Stimulated activated CD4-positive, alpha-beta T cell treated with anti-CD3 and anti-CD28 coated beads, Interleukin-4, amount 100 ng/mL, for 24 hours (primary cell): ENCODE measurements around the gene NKX1-1.

Experiments
- DNase-seq: peaks from one replicate; pipeline ENCODE4 v3.0.0-alpha.2; 2020

NKX1-1 gene

GRCh38 chr4:1370321-1371124 lies 35.7 kb downstream of the NKX1-1 start:
- DNase-seq = no peak

GRCh38 chr4:1369479-1370079 lies 36.7 kb downstream of the NKX1-1 start:
- no peak for DNase-seq

DNA sequence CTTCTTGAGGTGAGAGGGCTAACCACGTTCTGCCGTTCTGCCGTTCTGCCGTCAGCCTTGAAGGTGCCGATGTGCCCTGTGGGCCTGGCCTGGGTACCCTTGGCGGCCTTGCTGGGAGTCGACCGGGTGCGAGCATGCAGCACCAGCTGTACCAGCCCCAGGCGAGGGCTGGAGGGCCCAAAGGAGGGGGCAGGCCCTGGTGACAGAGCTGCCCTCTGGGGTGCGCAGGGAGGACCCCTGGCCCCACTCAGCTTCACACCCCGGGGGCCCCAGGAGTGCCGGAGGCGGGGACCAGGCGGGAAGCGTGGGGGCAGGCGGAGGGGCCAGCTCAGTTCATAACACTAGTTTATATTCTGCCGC lies 37.2 kb downstream of the NKX1-1 start:
- DNase-seq = no peak

- DNase-seq = no peak
These were observed 37.7 kb downstream of the NKX1-1 start for GRCh38 chr4:1368421-1369090.

DNA sequence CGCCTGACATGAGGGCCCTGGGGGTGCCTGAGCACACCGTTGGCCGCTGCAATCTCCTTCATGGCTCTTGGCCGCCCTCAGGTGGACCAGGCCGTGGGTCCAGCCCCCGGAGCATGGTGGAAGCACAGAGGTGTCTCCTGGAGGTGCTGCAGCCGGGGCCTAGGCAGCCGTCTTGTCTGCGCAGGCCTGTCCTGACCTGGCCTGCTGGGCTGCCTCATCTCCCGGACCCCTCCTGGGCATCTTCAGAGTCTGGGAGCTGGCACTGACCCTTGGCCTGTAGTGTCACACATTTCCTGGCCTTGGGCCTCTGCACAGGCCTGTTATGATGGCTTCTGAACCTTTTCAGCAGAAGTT lies 38.3 kb downstream of the NKX1-1 start:
- no peak for DNase-seq

DNA sequence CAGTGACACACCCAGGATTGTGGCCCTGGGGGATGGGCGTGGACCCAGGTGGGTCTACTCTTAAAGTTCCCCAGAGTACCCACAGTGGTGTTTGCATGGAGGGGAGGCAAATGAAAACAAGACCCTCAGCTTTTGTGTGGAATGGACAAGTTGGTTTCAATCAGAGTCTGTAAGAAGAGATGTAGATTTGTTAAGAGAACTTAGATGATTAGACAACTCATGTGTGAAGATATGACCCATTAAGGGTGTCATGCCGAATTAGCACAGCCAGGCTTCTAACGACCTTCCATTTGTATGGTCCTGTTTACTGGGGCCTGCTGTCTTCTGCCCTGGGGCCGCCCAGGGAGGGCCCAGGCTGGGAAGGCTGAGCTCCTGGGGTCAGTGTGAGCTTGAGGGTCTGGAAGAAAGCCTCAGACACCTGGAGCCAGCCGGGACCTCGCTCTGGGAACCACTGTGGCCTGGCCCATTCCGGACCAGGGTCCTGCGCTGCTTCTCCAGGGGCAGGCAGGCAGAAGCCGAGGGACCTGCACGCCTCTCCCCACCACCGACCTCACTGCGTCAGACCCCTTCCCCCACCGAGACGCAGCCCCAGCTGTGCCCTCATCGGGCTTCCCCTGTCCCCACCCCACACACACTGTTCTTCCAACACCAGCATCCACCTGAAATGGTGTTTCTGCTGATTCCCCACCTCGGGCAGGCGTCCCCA lies 38.9 kb downstream of the NKX1-1 start:
- DNase-seq = no peak

DNA sequence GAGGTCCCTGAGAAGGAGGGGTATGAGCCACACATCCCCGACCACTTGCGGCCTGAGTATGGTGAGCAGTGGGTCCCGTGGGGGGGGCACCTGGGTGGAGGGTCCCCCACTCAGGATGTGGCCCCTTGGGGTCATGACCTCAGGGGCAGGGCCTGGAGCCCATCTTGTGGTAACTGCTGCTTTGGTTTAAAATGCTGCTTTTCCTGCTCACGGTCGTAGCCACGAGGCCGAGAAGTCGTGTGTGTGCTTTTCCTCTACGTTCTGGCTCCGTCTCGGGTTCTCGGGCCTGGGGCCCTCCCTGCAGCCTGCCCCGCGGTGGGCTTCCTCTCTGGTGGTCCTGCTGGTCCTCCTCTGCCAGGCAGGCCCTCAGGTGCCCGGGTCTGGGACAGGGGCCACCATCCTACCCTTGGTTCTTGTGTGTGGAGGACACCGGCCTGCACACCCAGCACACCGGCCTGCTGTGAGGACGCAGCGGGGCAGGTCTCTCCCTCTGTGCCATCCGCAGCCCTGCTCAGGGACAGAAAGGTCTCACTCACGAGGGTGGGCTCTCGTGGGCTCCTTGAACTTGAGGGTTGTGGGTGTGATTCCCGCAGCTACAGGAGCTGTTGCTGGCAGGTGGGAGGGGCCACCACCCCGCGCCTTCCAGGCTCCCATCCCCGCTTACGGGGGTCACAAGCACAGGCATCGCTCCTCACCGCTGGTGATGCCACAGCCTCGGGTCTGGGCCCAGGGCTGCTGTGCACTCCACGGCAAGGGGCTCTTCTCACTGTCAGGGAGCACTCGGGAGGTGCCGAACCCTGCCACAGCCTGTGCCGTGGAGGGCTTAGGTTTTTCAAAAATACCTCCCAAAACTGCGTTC lies 39.6 kb downstream of the NKX1-1 start:
- no peak for DNase-seq

GRCh38 chr4:1365271-1366178 lies 40.7 kb downstream of the NKX1-1 start:
- DNase-seq = no peak

GRCh38 chr4:1364748-1365147 lies 41.5 kb downstream of the NKX1-1 start:
- DNase-seq = no peak

DNA sequence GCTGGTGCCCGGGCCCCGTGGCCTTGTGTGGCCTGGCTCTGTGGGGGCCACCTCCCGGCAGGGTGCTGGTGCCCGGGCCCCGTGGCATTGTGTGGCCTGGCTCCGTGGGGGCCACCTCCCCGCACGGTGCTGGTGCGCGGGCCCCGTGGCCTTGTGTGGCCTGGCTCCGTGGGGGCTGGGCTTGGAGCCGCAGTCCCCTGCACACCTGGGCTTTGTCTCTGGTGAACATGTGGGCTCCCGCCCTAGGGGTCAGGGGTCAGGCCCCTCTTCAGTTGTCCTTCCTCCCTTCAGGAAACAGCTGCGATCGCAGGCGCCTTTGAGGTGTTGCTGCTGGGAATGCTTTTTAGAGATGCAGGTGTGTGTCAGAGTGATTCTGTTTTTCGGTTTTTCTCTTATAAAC lies 42.0 kb downstream of the NKX1-1 start:
- DNase-seq = no peak

- DNase-seq = no peak
These were observed 42.7 kb downstream of the NKX1-1 start for GRCh38 chr4:1363513-1363912.

GRCh38 chr4:1362521-1362920 lies 43.7 kb downstream of the NKX1-1 start:
- no peak for DNase-seq

GRCh38 chr4:1362046-1362445 lies 44.2 kb downstream of the NKX1-1 start:
- DNase-seq = no peak

GRCh38 chr4:1361431-1361830 lies 44.8 kb downstream of the NKX1-1 start:
- DNase-seq = no peak

- DNase-seq = no peak
These were observed 45.6 kb downstream of the NKX1-1 start for GRCh38 chr4:1360423-1361283.

DNA sequence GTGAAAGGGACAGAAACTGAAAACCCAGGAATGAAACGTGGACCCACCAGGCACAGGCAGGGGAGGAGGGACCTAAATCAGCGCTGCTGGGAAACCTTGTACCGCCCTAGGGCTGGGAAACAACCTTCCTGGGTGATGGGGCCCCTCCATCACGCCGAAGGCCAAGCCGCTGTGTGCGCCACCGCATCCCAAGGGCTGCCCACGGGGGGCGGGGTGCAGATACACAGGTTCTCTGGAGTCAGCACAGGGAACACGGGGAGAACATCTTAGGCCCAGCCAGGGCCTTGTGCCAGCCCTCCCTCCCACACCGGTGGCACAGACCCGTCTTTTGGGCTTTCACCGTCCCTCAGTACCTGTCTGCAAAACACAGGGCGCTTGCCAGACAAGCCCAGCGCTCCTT lies 46.3 kb downstream of the NKX1-1 start:
- DNase-seq = no peak

DNA sequence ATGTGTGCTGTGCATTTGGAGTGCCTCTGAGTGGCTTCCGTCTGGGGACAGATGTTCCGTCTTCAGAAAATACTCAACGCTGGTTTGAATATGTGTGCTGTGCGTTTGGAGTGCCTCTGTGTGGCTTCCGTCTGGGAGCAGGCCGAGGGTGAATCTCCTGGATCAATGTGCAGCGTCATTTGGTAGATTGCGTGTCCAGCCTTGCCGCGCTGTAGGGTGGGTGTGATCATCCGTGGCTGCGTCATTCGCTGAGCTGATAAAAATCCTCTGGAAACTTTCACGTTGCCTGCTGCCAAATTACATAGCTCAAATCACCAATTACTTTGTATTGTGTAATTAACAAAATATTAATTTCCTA lies 47.1 kb downstream of the NKX1-1 start:
- DNase-seq = no peak

DNA sequence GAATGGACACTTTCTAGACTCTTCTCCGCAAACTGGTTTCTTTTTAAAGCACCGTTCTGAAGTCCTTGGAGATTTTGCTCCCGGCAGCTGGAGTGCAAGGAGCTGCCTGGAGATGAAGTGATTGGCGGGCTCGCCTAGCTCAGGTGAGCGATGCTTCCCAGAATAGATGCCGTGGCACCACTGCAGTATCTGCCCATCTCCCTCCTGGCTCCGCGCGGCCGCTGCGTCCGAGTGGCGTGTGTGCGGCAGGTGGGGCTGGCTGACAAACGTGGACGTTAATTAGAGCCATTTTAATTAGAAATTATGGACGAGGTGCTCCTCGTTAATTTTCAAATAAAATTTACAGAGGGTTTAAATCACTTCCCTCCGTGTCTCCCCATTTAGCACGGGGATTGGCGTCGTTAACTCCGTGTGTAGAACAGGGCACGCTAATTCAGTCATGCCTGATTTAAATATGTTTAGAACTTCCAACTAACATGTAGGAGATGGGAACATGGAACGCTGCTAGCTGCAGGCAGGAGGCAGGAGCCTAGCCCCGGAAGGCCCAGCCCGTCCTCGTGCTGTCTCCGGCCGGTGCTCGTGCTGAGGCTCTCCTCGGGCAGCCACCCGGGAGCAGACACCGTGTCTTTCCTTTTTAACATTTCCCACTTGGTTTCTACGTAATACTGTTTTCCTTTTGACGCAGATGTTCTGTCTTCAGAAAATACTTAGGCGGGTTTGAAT lies 47.7 kb downstream of the NKX1-1 start:
- no peak for DNase-seq

- no peak for DNase-seq
These were observed 48.6 kb downstream of the NKX1-1 start for GRCh38 chr4:1357356-1358248.
